MM.1S (cell line): Measurements from ENCODE around the gene TRPV4.

Experiments used
- CTCF ChIP-seq: fragments of 300-600 bp; sonication (generic); IDR thresholded peaks from 2 replicates; pipeline ENCODE4 v1.5.1; 2016; ENCODE audit warnings: antibody characterized with exemption, low read length, mixed read lengths
- EZH2 ChIP-seq: fragments of 300-600 bp; sonication (generic); optimal IDR thresholded peaks from 2 replicates; pipeline ENCODE3; 2017; ENCODE audit warnings: low read depth, mild to moderate bottlenecking, antibody characterized with exemption, low read length, mixed read lengths
- EZH2phosphoT487 ChIP-seq: fragments of 300-600 bp; sonication (generic); IDR thresholded peaks from 2 replicates; pipeline ENCODE4 v1.6.1; 2018; ENCODE audit warnings: antibody characterized with exemption, low read length

GRCh38 chr12:109783135-109783964 lies 49.8 kb downstream of the TRPV4 start:
- no peak for TF ChIP-seq CTCF
- TF ChIP-seq EZH2: no peak
- TF ChIP-seq EZH2phosphoT487: no peak
